Tibial artery (tissue), 4 donors: ENCODE results near the gene IL26.

Experiments used
- DNase-seq, 2 donors: peaks; one replicate each; pipeline ENCODE4 v3.0.0-alpha.2; 2019
- H3K27ac ChIP-seq, 2 donors: fragments of 200-600 bp; sonication (generic) in 1 of 2; 1 replicate in 1 of 2; 2 replicates in 1 of 2; pipeline ENCODE4 v1.5.1; 2018 to 2019; ENCODE audit warnings: mild to moderate bottlenecking in 1 of 2
- H3K27me3 ChIP-seq, 2 donors: fragments of 200-600 bp; sonication (generic) in 1 of 2; one replicate each; pipeline versions ENCODE4 v1.5.1 to v1.6.0; 2016 to 2019
- H3K36me3 ChIP-seq, 3 donors: fragments of 200-600 bp; sonication (generic) in 2 of 3; one replicate each; pipeline ENCODE4 v1.5.1; 2016 to 2019; ENCODE audit warnings: mild to moderate bottlenecking in 2 of 3
- H3K4me1 ChIP-seq, 4 donors: fragments of 200-600 bp; sonication (generic) in 2 of 4; 1 replicate in 3 of 4; 2 replicates in 1 of 4; pipeline ENCODE4 v1.5.1; 2016 to 2019
- H3K4me3 ChIP-seq, 2 donors: fragments of 200-600 bp; sonication (generic) in 1 of 2; 1 replicate in 1 of 2; 2 replicates in 1 of 2; pipeline ENCODE4 v1.5.1; 2018 to 2019; ENCODE audit warnings: mild to moderate bottlenecking in 2 of 2
- H3K9me3 ChIP-seq, 3 donors: fragments of 200-600 bp; sonication (generic) in 1 of 3; one replicate each; pipeline ENCODE4 v1.5.1; 2016 to 2019
- intact Hi-C: fragments of 100-400 bp; cut with DNase I; formaldehyde crosslinking; loops from one replicate; pipeline ENCODE4 v1.15.0; 2023; ENCODE audit warnings: low total_unique reads
- TF ChIP-seq, protein P1 (sequence below), 2 experiments: fragments of 200-600 bp in 1 of 2; fragments of 450-650 bp in 1 of 2; IDR thresholded peaks; one replicate each; pipeline ENCODE4 v1.5.1; 2017 to 2019; ENCODE audit warnings: antibody characterized with exemption in 2 of 2, mild to moderate bottlenecking in 1 of 2, moderate library complexity in 1 of 2

The IL26 gene

DNA sequence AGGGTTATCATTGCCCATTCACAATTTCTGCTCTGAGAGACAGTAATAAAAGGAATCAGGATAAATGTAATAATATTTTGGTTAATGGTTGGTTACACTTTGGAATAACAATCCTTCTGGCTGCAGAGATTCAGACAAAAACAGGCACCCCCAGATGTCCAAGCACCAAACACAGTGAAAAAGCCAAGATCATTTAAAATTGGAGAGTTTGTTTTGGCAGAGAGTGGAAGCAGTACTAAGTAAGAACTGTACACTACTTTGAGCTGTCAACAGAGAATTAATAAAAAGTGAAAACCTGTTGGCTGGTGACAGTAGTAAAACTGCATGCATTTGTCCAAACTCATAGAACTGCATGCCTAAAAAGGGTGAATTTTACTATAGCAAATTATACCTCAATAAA, 43.4 kb upstream of the IL26 start:
- Histone ChIP-seq H3K4me3 (no peak overlapping the region), H3K27ac (no peak overlapping the region), H3K4me1 (peaks cover 0 to 5% (median 0%) of the 10 kb centered on the region in 4 donors), H3K9me3 (no peaks in the 10 kb centered on the region), H3K36me3 (no peaks in the 10 kb centered on the region), H3K27me3 (no peaks in the 10 kb centered on the region)
- intact Hi-C loops, result no loop called here
- DNase-seq, result no peak
- TF ChIP-seq, protein P1, sequence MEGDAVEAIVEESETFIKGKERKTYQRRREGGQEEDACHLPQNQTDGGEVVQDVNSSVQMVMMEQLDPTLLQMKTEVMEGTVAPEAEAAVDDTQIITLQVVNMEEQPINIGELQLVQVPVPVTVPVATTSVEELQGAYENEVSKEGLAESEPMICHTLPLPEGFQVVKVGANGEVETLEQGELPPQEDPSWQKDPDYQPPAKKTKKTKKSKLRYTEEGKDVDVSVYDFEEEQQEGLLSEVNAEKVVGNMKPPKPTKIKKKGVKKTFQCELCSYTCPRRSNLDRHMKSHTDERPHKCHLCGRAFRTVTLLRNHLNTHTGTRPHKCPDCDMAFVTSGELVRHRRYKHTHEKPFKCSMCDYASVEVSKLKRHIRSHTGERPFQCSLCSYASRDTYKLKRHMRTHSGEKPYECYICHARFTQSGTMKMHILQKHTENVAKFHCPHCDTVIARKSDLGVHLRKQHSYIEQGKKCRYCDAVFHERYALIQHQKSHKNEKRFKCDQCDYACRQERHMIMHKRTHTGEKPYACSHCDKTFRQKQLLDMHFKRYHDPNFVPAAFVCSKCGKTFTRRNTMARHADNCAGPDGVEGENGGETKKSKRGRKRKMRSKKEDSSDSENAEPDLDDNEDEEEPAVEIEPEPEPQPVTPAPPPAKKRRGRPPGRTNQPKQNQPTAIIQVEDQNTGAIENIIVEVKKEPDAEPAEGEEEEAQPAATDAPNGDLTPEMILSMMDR (IDR thresholded peaks at IDR 0.05), result no peak

DNA sequence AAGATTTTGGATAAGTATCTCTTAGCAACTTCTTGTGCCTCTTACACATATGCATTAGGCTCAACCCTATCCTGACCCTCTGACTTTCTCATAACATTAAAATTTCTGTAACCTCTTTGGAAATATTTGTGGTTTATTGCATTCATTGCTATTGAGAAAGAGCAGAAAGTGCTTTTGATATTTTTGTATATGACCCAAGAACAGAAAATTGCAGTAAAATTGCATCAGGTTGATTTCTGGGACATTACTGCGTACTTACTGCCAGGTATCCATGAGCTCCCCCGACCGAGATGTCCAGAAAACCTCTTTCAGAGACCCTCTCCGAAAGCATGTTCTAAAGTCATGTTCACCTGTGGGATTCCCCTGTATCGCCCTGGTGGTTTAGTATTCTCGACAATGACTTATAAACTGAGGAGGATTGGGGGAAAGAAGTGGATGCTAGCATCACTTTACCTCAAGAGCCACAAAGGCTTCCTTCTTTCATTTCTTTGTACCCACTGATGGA, 42.3 kb upstream of the IL26 start:
- H3K36me3 ChIP-seq, result no peaks in the 10 kb centered on the region
- H3K9me3 ChIP-seq, result no peaks in the 10 kb centered on the region
- TF ChIP-seq, protein P1 (IDR thresholded peaks at IDR 0.05), result no peak
- H3K4me1 ChIP-seq, result peaks cover 0 to 5% (median 0%) of the 10 kb centered on the region in 4 donors
- H3K27ac ChIP-seq, result no peak overlapping the region
- H3K4me3 ChIP-seq, result no peak overlapping the region
- DNase-seq, result no peak
- no peaks in the 10 kb centered on the region for H3K27me3 ChIP-seq
- intact Hi-C loops, result no loop called here

DNA sequence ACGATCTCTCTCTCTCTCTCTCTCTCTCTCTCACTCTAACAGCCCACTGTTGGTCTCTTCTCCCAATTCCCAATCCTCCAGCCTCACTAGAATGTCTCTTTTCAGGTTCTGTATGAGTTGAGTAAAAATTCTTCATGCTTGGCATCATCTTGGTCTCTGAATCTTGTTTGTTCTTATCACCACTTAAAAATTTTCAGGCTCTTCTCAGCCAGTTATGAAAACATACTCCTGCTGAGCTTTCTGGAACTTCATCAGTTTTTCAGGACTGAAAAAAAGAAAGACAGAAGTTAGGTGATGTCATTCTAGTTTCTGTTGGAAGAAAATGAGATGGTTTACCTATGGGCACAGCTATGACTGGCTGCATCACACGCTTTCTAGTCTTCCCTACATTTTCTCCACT, 39.2 kb upstream of the IL26 start:
- intact Hi-C loops, result no loop called here

DNA sequence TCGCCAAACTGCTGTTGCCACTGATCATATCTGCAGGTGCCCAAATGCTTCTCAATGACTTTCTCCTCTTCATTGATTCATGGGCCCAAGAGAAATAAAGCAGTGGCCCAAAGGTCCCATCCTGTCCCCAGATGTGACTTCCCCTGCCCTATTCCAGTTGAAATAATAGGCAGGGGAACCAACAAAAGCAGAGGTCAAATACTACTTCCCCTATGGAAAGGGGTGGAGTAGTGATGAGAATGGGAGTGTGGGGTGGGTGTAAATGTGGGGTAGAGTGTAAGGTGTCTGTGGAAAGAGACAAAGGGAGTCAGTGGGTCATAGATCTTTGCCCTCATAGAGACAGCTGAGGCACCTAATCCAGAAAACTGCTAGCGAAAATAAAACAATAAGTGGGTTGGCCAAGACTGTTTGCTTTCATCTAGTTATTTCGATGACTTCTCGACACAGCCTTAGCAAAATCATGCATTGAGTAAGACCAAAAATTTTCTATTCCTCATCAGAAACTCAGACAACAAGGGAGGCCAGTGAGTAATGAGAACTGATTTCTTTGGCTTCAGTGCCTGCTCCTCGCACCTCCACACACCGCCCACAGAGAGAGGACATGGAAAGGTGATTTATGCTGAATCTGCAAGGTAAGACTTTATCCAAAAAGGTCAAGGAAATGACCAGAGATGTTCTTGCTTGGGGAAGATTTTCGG, 38.7 kb upstream of the IL26 start:
- Histone ChIP-seq H3K27ac (no peak overlapping the region), H3K4me1 (peaks cover 0 to 5% (median 0%) of the 10 kb centered on the region in 4 donors), H3K27me3 (no peaks in the 10 kb centered on the region), H3K4me3 (no peak overlapping the region), H3K36me3 (no peaks in the 10 kb centered on the region), H3K9me3 (no peaks in the 10 kb centered on the region)
- no peak for DNase-seq
- TF ChIP-seq, protein P1 (IDR thresholded peaks at IDR 0.05), result no peak
- intact Hi-C loops, result no loop called here

More for the DNA sequence above, 39.2 kb upstream of the IL26 start:
- DNase-seq, result no peak
- H3K27ac ChIP-seq, result no peak overlapping the region
- no peaks in the 10 kb centered on the region for H3K27me3 ChIP-seq
- H3K4me1 ChIP-seq, result peaks cover 0 to 5% (median 0%) of the 10 kb centered on the region in 4 donors
- no peaks in the 10 kb centered on the region for H3K36me3 ChIP-seq
- no peak overlapping the region for H3K4me3 ChIP-seq
- TF ChIP-seq, protein P1 (IDR thresholded peaks at IDR 0.05), result no peak
- H3K9me3 ChIP-seq, result no peaks in the 10 kb centered on the region

DNA sequence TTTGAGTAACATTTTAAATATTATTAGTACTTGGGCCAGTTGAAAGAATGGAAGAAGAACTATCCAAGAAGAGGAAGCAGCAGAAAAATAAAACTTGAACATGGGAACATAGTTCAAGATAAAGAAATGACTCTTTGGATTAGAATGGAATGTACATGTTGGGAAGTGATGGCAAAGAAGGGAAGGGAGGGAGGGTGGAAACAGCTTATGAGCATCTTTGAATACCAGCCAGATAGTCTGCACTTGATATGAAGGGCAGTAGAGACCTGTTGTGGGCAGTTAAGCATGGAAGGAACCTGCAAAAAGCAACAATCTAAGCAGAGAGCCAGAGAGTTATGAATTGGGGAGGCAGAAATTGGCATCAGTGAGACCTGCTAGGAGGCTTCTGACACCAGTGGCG, 37.8 kb upstream of the IL26 start:
- intact Hi-C loops, result no loop called here
- Histone ChIP-seq H3K4me1 (no peaks in the 10 kb centered on the region), H3K36me3 (no peaks in the 10 kb centered on the region), H3K27me3 (no peaks in the 10 kb centered on the region), H3K9me3 (no peaks in the 10 kb centered on the region), H3K4me3 (no peak overlapping the region), H3K27ac (no peak overlapping the region)
- DNase-seq, result no peak
- TF ChIP-seq, protein P1 (IDR thresholded peaks at IDR 0.05), result no peak
